IMR-90 (cell line): ENCODE measurements around the gene KATNAL2. TPM values are rescaled to one million over a fixed set of nuclear protein-coding genes. Genes with fewer than 3 reads are reported as not detected.

Source experiments
- ATAC-seq: fragments of 200-7000 bp; cut with Tn5 transposase; 2 replicates; pipeline ENCODE4 v1.9.1; 2020; ENCODE audit warnings: low read depth, mild to moderate bottlenecking, moderate library complexity
- BruUV-seq: library from RNA; stranded (reverse); fragments of 400-500 nt; replicated peaks from 2 replicates; lab custom pipeline; 2021; lab: Mats Ljungman, UMichigan
- CTCF ChIA-PET: fragments of 300-600 bp; formaldehyde crosslinking; extraction: SDS; loops from one replicate; lab custom pipeline; 2021; ENCODE audit warnings: antibody characterized with exemption; lab: Yijun Ruan, JAX
- POLR2A ChIA-PET: fragments of 300-600 bp; sonication (Branson Sonifier 250); formaldehyde crosslinking; loops from one replicate; lab custom pipeline; 2022; ENCODE audit warnings: antibody characterized with exemption; ENCODE audit not compliant: unreplicated experiment; lab: Charles Lee
- DNase-seq: peaks from one replicate; pipeline ENCODE4 v3.0.0; 2013
- H2AFZ ChIP-seq: replicated peaks from 2 replicates; pipeline ENCODE3; 2013; ENCODE audit warnings: low read length, mild to moderate bottlenecking; ENCODE audit not compliant: poor library complexity
- H2AK5ac ChIP-seq: 2 replicates; pipeline ENCODE4 v1.6.1; 2013; ENCODE audit warnings: low read depth, low read length, inconsistent platforms
- H2AK9ac ChIP-seq: replicated peaks from 2 replicates; pipeline ENCODE3; 2013; ENCODE audit warnings: mild to moderate bottlenecking, low read depth, low read length, moderate library complexity; ENCODE audit not compliant: poor library complexity
- H2BK120ac ChIP-seq: 2 replicates; pipeline ENCODE4 v1.6.1; 2013; ENCODE audit warnings: low read depth, low read length, inconsistent platforms
- H2BK15ac ChIP-seq: 3 replicates; pipeline ENCODE4 v1.6.1; 2013; ENCODE audit warnings: low read depth, low read length, inconsistent platforms
- H2BK20ac ChIP-seq: 2 replicates; pipeline ENCODE4 v1.6.1; 2013; ENCODE audit warnings: low read depth, mild to moderate bottlenecking, inconsistent platforms, low read length, moderate library complexity
- H2BK5ac ChIP-seq: 2 replicates; pipeline ENCODE4 v1.6.1; 2013; ENCODE audit warnings: mild to moderate bottlenecking, low read depth, low read length, inconsistent platforms; ENCODE audit not compliant: poor library complexity, severe bottlenecking
- H3K14ac ChIP-seq: replicated peaks from 2 replicates; pipeline ENCODE4 v1.6.1; 2013; ENCODE audit warnings: low read depth, low read length, inconsistent platforms
- H3K18ac ChIP-seq: 2 replicates; pipeline ENCODE4 v1.6.1; 2013; ENCODE audit warnings: low read depth, low read length, control low read depth
- H3K23ac ChIP-seq: 2 replicates; pipeline ENCODE4 v1.6.1; 2013; ENCODE audit warnings: low read depth, low read length, inconsistent platforms
- H3K27ac ChIP-seq: 2 replicates; pipeline ENCODE4 v1.5.1; 2013; ENCODE audit warnings: mild to moderate bottlenecking, control low read depth, low read length; ENCODE audit not compliant: insufficient read depth
- H3K27me3 ChIP-seq: 2 replicates; pipeline ENCODE4 v1.6.1; 2013; ENCODE audit warnings: low read length; ENCODE audit not compliant: control insufficient read depth, insufficient read depth
- H3K36me3 ChIP-seq: 2 replicates; pipeline ENCODE4 v1.6.1; 2013; ENCODE audit warnings: low read length, mixed read lengths; ENCODE audit not compliant: control insufficient read depth, insufficient read depth
- H3K4ac ChIP-seq: 2 replicates; pipeline ENCODE4 v1.6.1; 2013; ENCODE audit warnings: low read depth, low read length, inconsistent platforms
- H3K4me1 ChIP-seq: 2 replicates; pipeline ENCODE4 v1.6.1; 2013; ENCODE audit warnings: low read length, mixed read lengths; ENCODE audit not compliant: control insufficient read depth, insufficient read depth
- H3K4me2 ChIP-seq: 2 replicates; pipeline ENCODE4 v1.6.1; 2013; ENCODE audit warnings: low read depth, mild to moderate bottlenecking, control low read depth, low read length, moderate library complexity
- H3K4me3 ChIP-seq: 2 replicates; pipeline ENCODE4 v1.5.1; 2013; ENCODE audit warnings: low read depth, mild to moderate bottlenecking, control low read depth, low read length, moderate library complexity; ENCODE audit not compliant: insufficient read depth
- H3K56ac ChIP-seq: 2 replicates; pipeline ENCODE4 v1.6.1; 2013; ENCODE audit warnings: low read length, inconsistent platforms; ENCODE audit not compliant: insufficient read depth; ENCODE audit errors: extremely low read depth
- H3K79me1 ChIP-seq, 2 experiments: 2 replicates each; pipeline ENCODE4 v1.6.1; 2013; ENCODE audit warnings: low read length in 2 of 2, inconsistent platforms in 1 of 2, low read depth in 1 of 2
- H3K9ac ChIP-seq: 2 replicates; pipeline ENCODE4 v1.6.1; 2013; ENCODE audit warnings: low read depth, low read length, control low read depth
- H3K9me1 ChIP-seq: 2 replicates; pipeline ENCODE4 v1.6.1; 2013; ENCODE audit warnings: low read length, inconsistent platforms; ENCODE audit not compliant: insufficient read depth
- H3K9me3 ChIP-seq: 2 replicates; pipeline ENCODE4 v1.6.1; 2013; ENCODE audit warnings: low read length; ENCODE audit not compliant: control insufficient read depth, insufficient read depth
- H4K20me1 ChIP-seq: 2 replicates; pipeline ENCODE4 v1.6.1; 2013; ENCODE audit warnings: low read length, inconsistent platforms; ENCODE audit not compliant: insufficient read depth
- H4K5ac ChIP-seq: 2 replicates; pipeline ENCODE4 v1.6.1; 2013; ENCODE audit warnings: mild to moderate bottlenecking, low read depth, low read length, control low read depth
- H4K8ac ChIP-seq, 2 experiments: 2 replicates each; pipeline ENCODE4 v1.6.1; 2013; ENCODE audit warnings: low read depth in 2 of 2, low read length in 2 of 2, control low read depth in 1 of 2, inconsistent platforms in 1 of 2
- H4K91ac ChIP-seq: 2 replicates; pipeline ENCODE4 v1.6.1; 2013; ENCODE audit warnings: low read depth, low read length, inconsistent platforms; ENCODE audit not compliant: insufficient read depth
- POLR2A ChIP-seq: IDR thresholded peaks from 2 replicates; pipeline ENCODE4 v1.6.1; 2012; ENCODE audit warnings: mild to moderate bottlenecking, low read depth, low read length
- USF2 ChIP-seq: fragments of 150-350 bp; IDR thresholded peaks from 2 replicates; pipeline ENCODE4 v1.6.1; 2017; ENCODE audit warnings: mild to moderate bottlenecking, antibody characterized with exemption, low read length, low read depth
- WGBS, 2 experiments: methylation state at CpG; one replicate each; pipeline versions ENCODE4 v1.1.5 to v1.1.7; 2013; ENCODE audit warnings: missing lambda C conversion rate in 2 of 2; ENCODE audit not compliant: insufficient read length in 1 of 2; ENCODE audit errors: extremely low coverage in 2 of 2; 5-methylcytosine and 5-hydroxymethylcytosine counted together
- dilution Hi-C: fragments of 300-500 bp; cut with HindIII; formaldehyde crosslinking; loops from one replicate; pipeline ENCODE4 v1.14.3; 2018; ENCODE audit warnings: low sequenced_read_pairs; ENCODE audit not compliant: unreplicated experiment
- in situ Hi-C: fragments of 300-500 bp; cut with MboI; formaldehyde crosslinking; loops from 3 replicates; pipeline ENCODE4 v1.14.3; 2019; ENCODE audit warnings: low sequenced_read_pairs, inconsistent platforms, mixed read lengths
- intact Hi-C: fragments of 100-400 bp; cut with micrococcal nuclease; formaldehyde crosslinking; loops from 2 replicates; pipeline ENCODE4 v1.10.0; 2022
- polyA plus RNA-seq, 3 experiments: library from polyadenylated mRNA; depleted of rRNA; stranded (reverse); fragments of >200 nt; gene quantifications; 2 replicates each; pipeline ENCODE4 v1.2.3, GENCODE V29; 2012; ENCODE audit warnings: low replicate concordance in 1 of 3
- total RNA-seq: library from RNA; depleted of rRNA; stranded (reverse); fragments of >200 nt; gene quantifications from 2 replicates; pipeline ENCODE4 v1.2.3, GENCODE V29; 2012

The KATNAL2 gene
- total and polyA plus RNA-seq, 2 of the 4 experiments (the other 2 are of a cell fraction), result 0.90 to 2.3 TPM

- no CpG with 5 or more reads among the region's 3 CpGs for WGBS, 2 experiments
- ATAC-seq, result no peak
- peaks cover 18% of the 10 kb centered on the region; the same call in 1 of the 2 replicates for H4K20me1 ChIP-seq
- H3K36me3 ChIP-seq, result no peaks in the 10 kb centered on the region
- H2AFZ ChIP-seq, result no peak overlapping the region
- no peak overlapping the region for H3K27ac ChIP-seq
- no peak overlapping the region for H4K8ac ChIP-seq
- H4K91ac ChIP-seq, result no peak overlapping the region
- H3K9me3 ChIP-seq, result no peaks in the 10 kb centered on the region
- in situ Hi-C loops (no loop called here), dilution Hi-C loops (no loop called here), intact Hi-C loops (no loop called here)
- H3K23ac ChIP-seq, result no peak overlapping the region
- H4K5ac ChIP-seq, result no peak overlapping the region
- H3K4me3 ChIP-seq, result no peak overlapping the region
- no peak overlapping the region for H3K4ac ChIP-seq
- no peak overlapping the region for H2BK5ac ChIP-seq
- no peak overlapping the region for H2AK5ac ChIP-seq
- no peak overlapping the region for H2BK120ac ChIP-seq
- no peak overlapping the region for H3K9ac ChIP-seq
- no peak overlapping the region for H3K14ac ChIP-seq
- ChIA-PET POLR2A (no interaction called here), CTCF (no interaction called here)
- no peaks in the 10 kb centered on the region for H3K27me3 ChIP-seq
- H3K79me1 ChIP-seq, result peaks cover 5 to 45% of the 10 kb centered on the region in 2 experiments
- DNase-seq, result no peak
- no peak overlapping the region for H3K4me2 ChIP-seq
- H3K56ac ChIP-seq, result no peak overlapping the region
- H3K18ac ChIP-seq, result no peak overlapping the region
- H3K9me1 ChIP-seq, result no peaks in the 10 kb centered on the region
- H3K4me1 ChIP-seq, result no peaks in the 10 kb centered on the region
- no peak overlapping the region for H2BK20ac ChIP-seq
- no peak for TF ChIP-seq POLR2A
- no peak for TF ChIP-seq USF2
- BruUV-seq, result no TSS peak
- H2AK9ac ChIP-seq, result no peak overlapping the region
- no peak overlapping the region for H2BK15ac ChIP-seq
Measured at GRCh38 chr18:46909497-46909896, 7.9 kb upstream of the KATNAL2 start.
